Measurements from ENCODE around the gene MAP3K21. TPM values are rescaled to one million over a fixed set of nuclear protein-coding genes. Genes with fewer than 3 reads are reported as not detected.

Gene MAP3K21
- total RNA-seq, 2 donors from 2014 or later: 0.64 to 3.0 TPM

GRCh38 chr1:233357595-233358397 is 30.3 kb downstream of the MAP3K21 start:
- H3K4me1 Mint-ChIP-seq (ENCODE audit: low read depth in 2 of 2): peaks cover 3 to 11% of the 10 kb centered on the region in 2 donors
- no peaks in the 10 kb centered on the region for H3K36me3 Mint-ChIP-seq
- no peaks in the 10 kb centered on the region for H3K9me3 Mint-ChIP-seq
- peak overlapping the region in 1 of 2 donors; percentile 41 for H3K27ac Mint-ChIP-seq
- DNase-seq (ENCODE audit: low spot score) (no peak), ATAC-seq (peak; percentile 70 to 92)
- H3K4me3 Mint-ChIP-seq: peak overlapping the region; percentile 45
- H3K27me3 Mint-ChIP-seq: peaks cover 9 to 18% of the 10 kb centered on the region in 2 donors

- H3K27me3 Mint-ChIP-seq: peaks cover 9 to 17% of the 10 kb centered on the region in 2 donors
- H3K36me3 Mint-ChIP-seq: no peaks in the 10 kb centered on the region
- no peak overlapping the region for H3K4me3 Mint-ChIP-seq
- H3K9me3 Mint-ChIP-seq: no peaks in the 10 kb centered on the region
- no peak for DNase-seq (ENCODE audit: low spot score)
- peaks cover 0 to 11% of the 10 kb centered on the region in 2 donors for H3K4me1 Mint-ChIP-seq (ENCODE audit: low read depth in 2 of 2)
- ATAC-seq: no peak
- no peak overlapping the region for H3K27ac Mint-ChIP-seq
Observed at GRCh38 chr1:233359431-233359830, 31.9 kb downstream of the MAP3K21 start.

- Mint-ChIP-seq H3K9me3 (no peaks in the 10 kb centered on the region), H3K36me3 (no peaks in the 10 kb centered on the region), H3K27me3 (peaks cover 9 to 17% of the 10 kb centered on the region in 2 donors), H3K4me1 (ENCODE audit: low read depth in 2 of 2) (peaks cover 0 to 11% of the 10 kb centered on the region in 2 donors), H3K27ac (no peak overlapping the region), H3K4me3 (no peak overlapping the region)
- no peak for ATAC-seq
- DNase-seq (ENCODE audit: low spot score): no peak
Observed at GRCh38 chr1:233359905-233360304, 32.4 kb downstream of the MAP3K21 start.

- ATAC-seq (no peak), DNase-seq (ENCODE audit: low spot score) (no peak)
- no peak overlapping the region for H3K4me3 Mint-ChIP-seq
- H3K36me3 Mint-ChIP-seq: no peaks in the 10 kb centered on the region
- H3K4me1 Mint-ChIP-seq (ENCODE audit: low read depth in 2 of 2): peaks cover 0 to 11% of the 10 kb centered on the region in 2 donors
- H3K27ac Mint-ChIP-seq: no peak overlapping the region
- peaks cover 7 to 16% of the 10 kb centered on the region in 2 donors for H3K27me3 Mint-ChIP-seq
- no peaks in the 10 kb centered on the region for H3K9me3 Mint-ChIP-seq
Observed at GRCh38 chr1:233360525-233361102, 33.1 kb downstream of the MAP3K21 start.

- Mint-ChIP-seq H3K27ac (no peak overlapping the region), H3K36me3 (no peaks in the 10 kb centered on the region), H3K4me1 (ENCODE audit: low read depth in 2 of 2) (peaks cover 0 to 5% of the 10 kb centered on the region in 2 donors), H3K9me3 (no peaks in the 10 kb centered on the region), H3K4me3 (no peak overlapping the region), H3K27me3 (peaks cover 0 to 11% of the 10 kb centered on the region in 2 donors)
- no peak for DNase-seq (ENCODE audit: low spot score)
- no peak for ATAC-seq
Observed at GRCh38 chr1:233361876-233362275, 34.4 kb downstream of the MAP3K21 start.

- Mint-ChIP-seq H3K36me3 (no peaks in the 10 kb centered on the region), H3K9me3 (no peaks in the 10 kb centered on the region), H3K4me3 (no peak overlapping the region), H3K4me1 (ENCODE audit: low read depth in 2 of 2) (peaks cover 0 to under 1% of the 10 kb centered on the region in 2 donors), H3K27ac (no peak overlapping the region), H3K27me3 (peaks cover 0 to 9% of the 10 kb centered on the region in 2 donors)
- DNase-seq (ENCODE audit: low spot score) (no peak), ATAC-seq (no peak)
Observed at GRCh38 chr1:233362743-233363142, 35.2 kb downstream of the MAP3K21 start.

- Mint-ChIP-seq H3K4me1 (ENCODE audit: low read depth in 2 of 2) (no peaks in the 10 kb centered on the region), H3K36me3 (no peaks in the 10 kb centered on the region), H3K9me3 (no peaks in the 10 kb centered on the region), H3K27me3 (peaks cover 0 to 11% of the 10 kb centered on the region in 2 donors), H3K27ac (no peak overlapping the region), H3K4me3 (no peak overlapping the region)
- DNase-seq (ENCODE audit: low spot score) (no peak), ATAC-seq (no peak)
Observed at GRCh38 chr1:233364026-233364425, 36.5 kb downstream of the MAP3K21 start.

GRCh38 chr1:233364695-233365539 is 37.4 kb downstream of the MAP3K21 start:
- no peaks in the 10 kb centered on the region for H3K9me3 Mint-ChIP-seq
- no peaks in the 10 kb centered on the region for H3K36me3 Mint-ChIP-seq
- H3K4me3 Mint-ChIP-seq: no peak overlapping the region
- H3K4me1 Mint-ChIP-seq (ENCODE audit: low read depth in 2 of 2): no peaks in the 10 kb centered on the region
- DNase-seq (ENCODE audit: low spot score) (no peak), ATAC-seq (no peak)
- H3K27ac Mint-ChIP-seq: no peak overlapping the region
- H3K27me3 Mint-ChIP-seq: peaks cover 0 to 9% of the 10 kb centered on the region in 2 donors

- ATAC-seq (no peak), DNase-seq (ENCODE audit: low spot score) (no peak)
- Mint-ChIP-seq H3K27ac (no peak overlapping the region), H3K27me3 (peaks cover 0 to 6% of the 10 kb centered on the region in 2 donors), H3K9me3 (no peaks in the 10 kb centered on the region), H3K4me1 (ENCODE audit: low read depth in 2 of 2) (no peaks in the 10 kb centered on the region), H3K4me3 (no peak overlapping the region), H3K36me3 (no peaks in the 10 kb centered on the region)
Observed at GRCh38 chr1:233366575-233366974, 39.1 kb downstream of the MAP3K21 start.

GRCh38 chr1:233367057-233367803 is 39.7 kb downstream of the MAP3K21 start:
- no peaks in the 10 kb centered on the region for H3K9me3 Mint-ChIP-seq
- ATAC-seq (no peak), DNase-seq (ENCODE audit: low spot score) (no peak)
- peaks cover 0 to 4% of the 10 kb centered on the region in 2 donors for H3K4me1 Mint-ChIP-seq (ENCODE audit: low read depth in 2 of 2)
- H3K27me3 Mint-ChIP-seq: peaks cover 0 to 6% of the 10 kb centered on the region in 2 donors
- H3K4me3 Mint-ChIP-seq: no peak overlapping the region
- H3K36me3 Mint-ChIP-seq: no peaks in the 10 kb centered on the region
- no peak overlapping the region for H3K27ac Mint-ChIP-seq

- no peak overlapping the region for H3K4me3 Mint-ChIP-seq
- ATAC-seq: no peak
- no peak for DNase-seq (ENCODE audit: low spot score)
- no peak overlapping the region for H3K27ac Mint-ChIP-seq
- H3K27me3 Mint-ChIP-seq: peaks cover 0 to 6% of the 10 kb centered on the region in 2 donors
- H3K9me3 Mint-ChIP-seq: no peaks in the 10 kb centered on the region
- no peaks in the 10 kb centered on the region for H3K36me3 Mint-ChIP-seq
- peaks cover 0 to 5% of the 10 kb centered on the region in 2 donors for H3K4me1 Mint-ChIP-seq (ENCODE audit: low read depth in 2 of 2)
Observed at GRCh38 chr1:233368106-233368788, 40.7 kb downstream of the MAP3K21 start.

- Mint-ChIP-seq H3K4me3 (no peak overlapping the region), H3K27me3 (peaks cover 0 to 6% of the 10 kb centered on the region in 2 donors), H3K4me1 (ENCODE audit: low read depth in 2 of 2) (peaks cover 0 to 5% of the 10 kb centered on the region in 2 donors), H3K27ac (no peak overlapping the region), H3K9me3 (no peaks in the 10 kb centered on the region), H3K36me3 (no peaks in the 10 kb centered on the region)
- ATAC-seq (no peak), DNase-seq (ENCODE audit: low spot score) (no peak)
Observed at GRCh38 chr1:233368789-233369130, 41.2 kb downstream of the MAP3K21 start.

All from natural killer cell treated with Interleukin-12 subunit alpha and Interleukin-12 subunit beta and Interleukin-15 and Interleukin-18, amount 100 ng/mL, for 72 hours (primary cell).